D721Med (cell line): ENCODE results near the gene HIGD2B.
"Not testable (repeated sequence)": the region's sequence is repeated elsewhere in the genome, so short reads cannot be mapped to it uniquely, and the experiment has no call there.

Experiments used
- DNase-seq: peaks from one replicate; pipeline ENCODE4 v3.0.0; 2011; ENCODE audit warnings: low spot score; ENCODE audit not compliant: insufficient read length
- FAIRE-seq: peaks from 2 replicates; lab custom pipeline; 2011; peaks lifted over from hg19 to GRCh38; lab: Jason Lieb, UNC
- TF ChIP-seq, protein P1 (sequence below): IDR thresholded peaks from 2 replicates; pipeline ENCODE4 v1.5.1; 2012; ENCODE audit warnings: mild to moderate bottlenecking, control low read depth; ENCODE audit not compliant: insufficient read depth; ENCODE audit errors: missing control alignments

Gene HIGD2B, protein sequence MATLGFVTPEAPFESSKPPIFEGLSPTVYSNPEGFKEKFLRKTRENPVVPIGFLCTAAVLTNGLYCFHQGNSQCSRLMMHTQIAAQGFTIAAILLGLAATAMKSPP

DNA sequence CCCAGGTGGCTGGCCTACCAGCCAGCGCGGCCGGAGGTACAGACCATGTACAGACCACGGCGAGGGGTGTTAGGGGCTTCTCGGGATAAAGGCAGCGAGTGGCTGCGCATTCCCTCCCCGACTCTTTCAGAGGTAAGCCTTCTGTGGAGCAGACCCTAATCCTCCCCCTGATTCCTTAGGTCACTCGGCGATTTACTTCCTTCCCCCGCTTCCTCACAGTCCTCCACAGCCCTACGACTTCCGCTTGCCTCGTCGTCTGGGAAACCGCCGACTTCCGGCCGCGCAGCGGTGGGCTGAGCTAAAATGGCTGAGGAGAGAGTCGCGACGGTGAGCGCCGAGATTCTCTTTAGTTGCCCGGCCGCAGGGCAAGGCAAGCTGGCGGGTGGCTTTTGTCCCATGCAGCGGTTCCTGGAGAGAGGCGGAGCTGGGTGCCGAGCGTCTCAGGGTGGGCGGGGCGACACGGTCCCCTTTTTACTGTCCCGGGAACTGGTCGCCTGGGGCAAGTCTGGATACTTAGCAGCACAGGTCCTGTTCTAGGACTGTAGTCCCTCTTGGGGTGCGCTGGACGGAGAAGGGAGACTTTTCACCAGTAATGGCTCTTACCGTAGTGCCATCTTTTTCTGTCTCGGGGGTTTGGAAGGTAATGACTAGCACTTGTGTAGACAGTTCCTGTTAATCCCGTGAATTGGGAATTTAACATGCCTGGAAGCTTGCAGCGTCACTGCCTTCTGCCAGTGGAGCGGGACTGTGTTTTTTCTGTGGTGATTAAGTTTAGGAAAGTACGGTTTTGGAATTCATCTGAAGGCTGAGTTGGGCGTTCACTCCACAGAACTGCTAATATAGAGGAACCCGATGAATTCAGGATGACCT lies at the start of gene HIGD2B, which contains the start of gene BBS4:
Gene HIGD2B, minus strand, starts transcription at position 258 of the 870 bp plus-strand sequence. CDS start 9,808 bp downstream, outside the sequence.
Gene BBS4, plus strand, starts transcription at position 283 of the 870 bp plus-strand sequence. Its CDS starts 21 bp downstream, at position 304.
- peak; percentile 40 for DNase-seq
- TF ChIP-seq, protein P1, sequence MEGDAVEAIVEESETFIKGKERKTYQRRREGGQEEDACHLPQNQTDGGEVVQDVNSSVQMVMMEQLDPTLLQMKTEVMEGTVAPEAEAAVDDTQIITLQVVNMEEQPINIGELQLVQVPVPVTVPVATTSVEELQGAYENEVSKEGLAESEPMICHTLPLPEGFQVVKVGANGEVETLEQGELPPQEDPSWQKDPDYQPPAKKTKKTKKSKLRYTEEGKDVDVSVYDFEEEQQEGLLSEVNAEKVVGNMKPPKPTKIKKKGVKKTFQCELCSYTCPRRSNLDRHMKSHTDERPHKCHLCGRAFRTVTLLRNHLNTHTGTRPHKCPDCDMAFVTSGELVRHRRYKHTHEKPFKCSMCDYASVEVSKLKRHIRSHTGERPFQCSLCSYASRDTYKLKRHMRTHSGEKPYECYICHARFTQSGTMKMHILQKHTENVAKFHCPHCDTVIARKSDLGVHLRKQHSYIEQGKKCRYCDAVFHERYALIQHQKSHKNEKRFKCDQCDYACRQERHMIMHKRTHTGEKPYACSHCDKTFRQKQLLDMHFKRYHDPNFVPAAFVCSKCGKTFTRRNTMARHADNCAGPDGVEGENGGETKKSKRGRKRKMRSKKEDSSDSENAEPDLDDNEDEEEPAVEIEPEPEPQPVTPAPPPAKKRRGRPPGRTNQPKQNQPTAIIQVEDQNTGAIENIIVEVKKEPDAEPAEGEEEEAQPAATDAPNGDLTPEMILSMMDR: no peak

DNA sequence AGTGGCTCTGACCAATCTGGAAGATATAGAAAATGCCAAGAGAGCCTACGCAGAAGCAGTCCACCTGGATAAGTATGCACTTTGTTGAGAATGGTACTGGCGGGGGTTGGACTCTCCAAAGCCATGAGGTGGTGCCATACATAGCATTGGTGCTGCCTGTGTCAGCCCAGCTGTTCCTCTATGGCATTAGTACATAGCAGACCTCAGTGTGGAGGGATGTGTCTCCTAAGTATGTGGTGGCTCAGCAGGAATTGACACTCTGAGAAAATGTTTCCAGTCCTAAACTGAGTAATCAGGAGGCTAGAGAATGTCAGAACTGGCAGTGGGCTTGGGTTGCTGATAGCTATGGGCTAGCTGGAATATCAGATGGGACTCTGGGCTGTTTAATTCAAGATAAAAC lies 49.1 kb upstream of the HIGD2B start:
- FAIRE-seq: no peak
- TF ChIP-seq, protein P1: no peak
- no peak for DNase-seq

More for the DNA sequence above, at the start of gene HIGD2B, which contains the start of gene BBS4:
- FAIRE-seq: no peak

DNA sequence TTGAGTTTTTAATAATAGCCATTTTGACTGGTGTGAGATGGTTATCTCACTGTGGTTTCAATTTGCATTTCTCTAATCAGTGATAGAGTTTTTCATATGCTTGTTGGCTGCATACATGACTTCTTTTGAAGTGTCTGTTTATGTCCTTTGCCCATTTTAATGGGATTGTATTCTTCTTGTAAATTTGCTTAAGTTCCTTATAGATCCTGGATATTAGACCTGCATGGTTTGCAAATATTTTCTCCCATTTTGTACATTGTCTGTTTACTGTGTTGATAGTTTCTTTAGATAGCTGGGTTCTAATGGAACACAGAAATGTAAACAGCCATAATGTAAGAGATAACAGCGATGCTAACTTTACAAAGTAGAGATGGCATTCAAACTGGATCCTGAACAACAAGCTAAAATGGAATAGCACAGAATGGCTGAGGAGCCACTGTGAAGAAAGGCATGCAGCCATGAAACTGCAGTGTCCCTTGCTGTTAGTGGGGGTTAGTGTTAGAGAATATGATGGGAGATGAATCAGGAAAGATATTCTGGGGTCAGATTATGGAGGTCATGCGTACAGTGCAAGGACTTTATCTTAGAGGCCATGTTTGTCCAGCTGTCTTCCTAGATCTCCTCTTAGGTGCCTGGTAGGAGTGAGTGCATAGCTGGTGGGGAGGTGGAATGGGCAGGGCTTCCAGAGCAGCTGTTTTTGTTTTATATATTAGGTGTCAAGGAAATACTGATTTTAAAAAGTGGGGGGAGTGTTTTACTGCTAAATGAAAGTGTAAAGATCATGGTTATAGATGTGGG lies 48.2 kb upstream of the HIGD2B start:
- TF ChIP-seq, protein P1: no peak
- no peak for FAIRE-seq
- no peak for DNase-seq

DNA sequence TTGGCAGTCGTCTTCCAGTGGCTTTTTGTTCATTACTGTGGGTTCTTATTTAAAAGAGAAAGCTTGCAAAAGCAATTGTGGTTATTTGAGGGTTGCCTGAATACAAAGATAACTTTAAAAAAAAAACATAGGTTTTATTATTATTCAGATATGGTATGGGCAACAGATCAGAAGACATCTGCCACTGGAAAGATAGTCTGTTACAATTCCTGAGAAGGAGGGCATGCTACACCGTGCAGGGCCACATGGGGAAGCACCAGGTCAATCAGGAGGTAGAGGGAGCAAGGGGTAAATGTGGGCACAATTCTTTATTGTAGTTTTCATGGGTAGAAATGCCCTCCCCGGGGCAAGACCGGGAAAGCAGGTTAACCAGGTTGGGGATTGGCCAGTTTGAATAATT lies 46.5 kb upstream of the HIGD2B start:
- DNase-seq: no peak
- TF ChIP-seq, protein P1: no peak

DNA sequence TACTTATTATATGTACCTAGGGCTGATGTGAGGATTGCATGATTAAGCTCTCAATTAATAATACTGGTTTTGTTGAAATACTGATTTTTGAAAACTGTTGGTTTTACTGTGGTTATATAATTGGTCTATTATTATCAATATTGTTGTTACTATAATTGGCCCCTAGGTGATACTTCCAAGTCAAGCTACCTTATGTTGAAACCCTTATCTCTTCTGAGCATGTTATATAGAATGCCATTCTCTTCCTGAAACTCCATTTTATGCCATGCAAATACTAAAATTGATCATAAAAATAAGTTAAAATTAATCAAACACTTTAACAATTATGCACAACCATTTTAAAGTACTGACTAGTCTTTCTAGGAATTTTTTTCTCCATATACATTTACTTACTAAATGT lies 46.1 kb upstream of the HIGD2B start:
- DNase-seq: no peak
- TF ChIP-seq, protein P1: no peak
- FAIRE-seq: no peak

More for the DNA sequence above, 46.5 kb upstream of the HIGD2B start:
- FAIRE-seq: no peak

DNA sequence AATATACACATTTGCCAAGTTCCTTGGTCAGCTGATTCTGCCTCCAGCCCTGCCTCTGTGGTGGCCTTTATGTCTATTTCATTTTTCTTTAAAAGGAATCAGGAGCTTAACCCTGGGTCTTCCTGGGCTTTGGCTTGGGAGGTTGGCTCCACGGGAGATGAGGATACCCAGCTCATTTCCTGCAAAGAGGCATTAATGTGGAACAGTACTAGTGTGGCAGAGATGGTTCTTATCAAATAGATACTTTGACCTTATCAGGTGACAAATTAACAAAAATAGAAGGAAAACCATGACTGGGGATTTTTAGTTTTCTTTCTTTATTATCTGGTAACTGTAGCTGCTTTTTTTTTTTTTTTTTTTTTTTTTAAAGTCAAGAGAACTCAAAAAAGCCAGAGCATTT lies 42.8 kb upstream of the HIGD2B start:
- DNase-seq (no peak), FAIRE-seq (no peak)
- TF ChIP-seq, protein P1: no peak

DNA sequence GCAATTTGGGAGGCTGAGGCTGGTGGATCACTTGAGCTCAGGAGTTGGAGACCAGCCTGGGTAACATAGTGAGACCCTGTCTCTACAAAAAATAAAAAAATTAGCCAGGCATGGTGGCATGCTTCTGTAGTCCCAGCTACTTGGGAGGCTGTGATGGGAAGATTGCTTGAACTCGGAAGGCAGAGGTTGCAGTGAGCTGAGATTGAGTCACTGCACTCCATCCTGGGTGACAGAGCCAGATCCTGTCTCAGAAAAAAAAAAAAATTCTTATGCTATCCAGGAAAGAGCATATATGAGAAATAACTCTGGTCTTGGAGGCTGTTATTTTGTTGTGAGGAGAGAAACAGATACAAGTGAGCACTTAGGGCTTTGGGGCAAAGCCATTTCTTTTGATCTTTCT lies 42.3 kb upstream of the HIGD2B start:
- not testable (repeated sequence) for FAIRE-seq, DNase-seq
